PFSK-1 (cell line): ENCODE results near the gene GCN1.

ENCODE experiments used
- FOXP2 ChIP-seq: optimal IDR thresholded peaks from 2 replicates; pipeline ENCODE3; 2011; ENCODE audit warnings: borderline replicate concordance, control low read depth, inconsistent platforms; ENCODE audit not compliant: insufficient read depth; ENCODE audit errors: extremely low read length, extremely low read depth
- POLR2AphosphoS5 ChIP-seq: IDR thresholded peaks from 2 replicates; pipeline ENCODE4 v1.6.1; 2012; ENCODE audit warnings: low read depth, mild to moderate bottlenecking, control low read depth, low read length, moderate library complexity
- REST ChIP-seq, 2 experiments: IDR thresholded peaks; 2 replicates each; pipeline versions ENCODE4 v1.6.1 to v1.8.0; 2011 to 2012; ENCODE audit warnings: low read depth in 2 of 2, low read length in 2 of 2, control low read depth in 1 of 2, inconsistent platforms in 1 of 2, mild to moderate bottlenecking in 1 of 2, moderate library complexity in 1 of 2; ENCODE audit not compliant: insufficient read depth in 1 of 2
- SIN3A ChIP-seq: IDR thresholded peaks from 2 replicates; pipeline ENCODE4 v1.6.1; 2012; ENCODE audit warnings: mild to moderate bottlenecking, low read length, moderate library complexity, borderline replicate concordance; ENCODE audit not compliant: insufficient read depth
- TAF1 ChIP-seq: IDR thresholded peaks from 2 replicates; pipeline ENCODE4 v1.6.1; 2012; ENCODE audit warnings: low read length, control low read depth, borderline replicate concordance; ENCODE audit not compliant: insufficient read depth

GCN1 gene

GRCh38 chr12:120190985-120191480, 3.5 kb downstream of the GCN1 start:
- TF ChIP-seq FOXP2, result no peak
- no peak for TF ChIP-seq REST (IDR thresholded peaks at IDR 0.05; ENCODE audit: insufficient read depth in 1 of 2, low read depth in 2 of 2, low read length in 2 of 2)
- no peak for TF ChIP-seq POLR2AphosphoS5
- TF ChIP-seq TAF1, result no peak
- TF ChIP-seq SIN3A, result no peak

GRCh38 chr12:120190386-120190785, 4.1 kb downstream of the GCN1 start:
- TF ChIP-seq REST (IDR thresholded peaks at IDR 0.05; ENCODE audit: insufficient read depth in 1 of 2, low read depth in 2 of 2, low read length in 2 of 2), result no peak
- TF ChIP-seq POLR2AphosphoS5, result no peak
- TF ChIP-seq TAF1, result no peak
- no peak for TF ChIP-seq SIN3A
- TF ChIP-seq FOXP2, result no peak

- TF ChIP-seq TAF1 (no peak), POLR2AphosphoS5 (no peak), SIN3A (no peak), FOXP2 (no peak), REST (IDR thresholded peaks at IDR 0.05; ENCODE audit: insufficient read depth in 1 of 2, low read depth in 2 of 2, low read length in 2 of 2) (no peak)
Observed at GRCh38 chr12:120186654-120187053, 7.9 kb downstream of the GCN1 start.

- TF ChIP-seq SIN3A (no peak), TAF1 (no peak), FOXP2 (no peak), POLR2AphosphoS5 (no peak), REST (IDR thresholded peaks at IDR 0.05; ENCODE audit: insufficient read depth in 1 of 2, low read depth in 2 of 2, low read length in 2 of 2) (no peak)
Observed at GRCh38 chr12:120183211-120183631, 11.3 kb downstream of the GCN1 start.
